Right lobe of liver (tissue), 6 donors: ENCODE measurements around the gene ITGA11. TPM values are rescaled to one million over a fixed set of nuclear protein-coding genes. Genes with fewer than 3 reads are reported as not detected.
A peak's percentile ranks its signal among the peaks of the same experiment; 100 is the strongest.

Experiments used
- ATAC-seq, 4 donors: fragments of 200-7000 bp; cut with Tn5 transposase; one replicate each; pipeline ENCODE4 v1.9.1; 2020; ENCODE audit warnings: mild to moderate bottlenecking in 4 of 4, moderate library complexity in 4 of 4
- DNase-seq, 3 donors: peaks; one replicate each; pipeline ENCODE4 v3.0.0-alpha.2; 2020
- H3K27ac ChIP-seq, 3 donors: fragments of 200-600 bp; one replicate each; pipeline ENCODE4 v1.8.0; 2022
- H3K27me3 ChIP-seq, 2 donors: fragments of 200-600 bp; one replicate each; pipeline ENCODE4 v1.8.0; 2022
- H3K36me3 ChIP-seq, 4 donors: fragments of 200-600 bp; sonication (generic) in 1 of 4; one replicate each; pipeline versions ENCODE4 v1.5.1 to v1.8.0; 2017 to 2022; ENCODE audit warnings: control low read depth in 1 of 4
- H3K4me1 ChIP-seq, 4 donors: fragments of 200-600 bp; sonication (generic) in 1 of 4; one replicate each; pipeline versions ENCODE4 v1.5.1 to v1.8.0; 2017 to 2022; ENCODE audit warnings: control low read depth in 1 of 4
- H3K4me3 ChIP-seq, 3 donors: fragments of 200-600 bp; one replicate each; pipeline ENCODE4 v1.8.0; 2022
- H3K9me3 ChIP-seq, 4 donors: fragments of 200-600 bp; sonication (generic) in 1 of 4; one replicate each; pipeline versions ENCODE4 v1.5.1 to v1.8.0; 2017 to 2022; ENCODE audit warnings: control low read depth in 1 of 4
- CTCF ChIP-seq, 4 donors: fragments of 200-600 bp in 3 of 4; fragments of 450-650 bp in 1 of 4; IDR thresholded peaks; one replicate each; pipeline versions ENCODE4 v1.5.1 to v1.8.0; 2016 to 2022; ENCODE audit warnings: antibody characterized with exemption in 4 of 4, mild to moderate bottlenecking in 2 of 4
- POLR2A ChIP-seq: fragments of 450-650 bp; IDR thresholded peaks from one replicate; pipeline ENCODE4 v1.6.1; 2017; ENCODE audit warnings: antibody characterized with exemption, mild to moderate bottlenecking
- WGBS: methylation state at CpG from one replicate; pipeline ENCODE4 v1.1.6; 2018; ENCODE audit warnings: low coverage, low lambda C conversion rate; ENCODE audit not compliant: insufficient coverage; ENCODE audit errors: missing lambda C conversion rate; 5-methylcytosine and 5-hydroxymethylcytosine counted together
- intact Hi-C, 2 donors: fragments of 100-400 bp; cut with DNase I; formaldehyde crosslinking; loops; one replicate each; pipeline versions ENCODE4 v1.11.2 to v1.14.1; 2022
- total RNA-seq, 6 experiments: library from RNA; depleted of rRNA in 2 of 6; stranded (reverse); fragments of >200 nt in 2 of 6; fragmentation: NEBNext Ultra II Directional in 3 of 6; extraction: Animal tissue kit (Norgen Biotek cat#: 25700) in 3 of 6; gene quantifications; one replicate each; pipeline versions ENCODE4 v1.1.0 to v1.2.4, GENCODE V29; 2016 to 2023
- donor health status: DM: no; HTN: yes; CAD: no.
- donor health status: DM: no; HTN: no; CAD: no.
- donor health status: DM: no; HTN: no; CAD: no.
- donor health status: DM: no; HTN: yes; CAD: no.
- donor health status: DM: no; HTN: yes; CAD: no.

Gene ITGA11
- total RNA-seq, 6 experiments from 2014 or later: 0.51 to 1.4 (median 0.73) TPM

- Histone ChIP-seq H3K9me3 (no peaks in the 10 kb centered on the region), H3K27me3 (peaks cover 0 to 16% of the 10 kb centered on the region in 2 donors), H3K36me3 (no peaks in the 10 kb centered on the region), H3K4me3 (no peak overlapping the region), H3K27ac (no peak overlapping the region), H3K4me1 (peaks cover 0 to 11% (median 0%) of the 10 kb centered on the region in 4 donors)
- TF ChIP-seq CTCF (IDR thresholded peaks at IDR 0.05): no peak
- TF ChIP-seq POLR2A: no peak
- intact Hi-C loops: no loop called here
- no peak for DNase-seq
- ATAC-seq: no peak
- 40% methylated on average over 11 of the region's 13 CpGs for WGBS
Observed at GRCh38 chr15:68432441-68433064, 590 bp upstream of the ITGA11 start.

GRCh38 chr15:68431037-68431791 is 749 bp downstream of the ITGA11 start:
- no peak for TF ChIP-seq POLR2A
- no peak for TF ChIP-seq CTCF (IDR thresholded peaks at IDR 0.05)
- intact Hi-C loops: no loop called here
- DNase-seq (no peak), ATAC-seq (peak in 1 of 4 donors; percentile 9)
- peak overlapping the region; percentile 18 to 26 (median 24) for H3K4me3 ChIP-seq
- H3K4me1 ChIP-seq: peaks cover 0 to 11% (median 0%) of the 10 kb centered on the region in 4 donors
- no peaks in the 10 kb centered on the region for H3K36me3 ChIP-seq
- WGBS: 4% methylated on average over 16 of the region's 69 CpGs
- no peaks in the 10 kb centered on the region for H3K9me3 ChIP-seq
- peaks cover 0 to 16% of the 10 kb centered on the region in 2 donors for H3K27me3 ChIP-seq
- no peak overlapping the region for H3K27ac ChIP-seq

GRCh38 chr15:68430471-68431036 is 1.4 kb downstream of the ITGA11 start:
- Histone ChIP-seq H3K9me3 (no peaks in the 10 kb centered on the region), H3K4me1 (peaks cover 0 to 11% (median 0%) of the 10 kb centered on the region in 4 donors), H3K27ac (no peak overlapping the region), H3K27me3 (peaks cover 0 to 16% of the 10 kb centered on the region in 2 donors), H3K36me3 (no peaks in the 10 kb centered on the region), H3K4me3 (no peak overlapping the region)
- no peak for TF ChIP-seq POLR2A
- no peak for TF ChIP-seq CTCF (IDR thresholded peaks at IDR 0.05)
- WGBS: no CpG with 5 or more reads among the region's 12 CpGs
- no peak for ATAC-seq
- no peak for DNase-seq
- intact Hi-C loops: no loop called here

DNA sequence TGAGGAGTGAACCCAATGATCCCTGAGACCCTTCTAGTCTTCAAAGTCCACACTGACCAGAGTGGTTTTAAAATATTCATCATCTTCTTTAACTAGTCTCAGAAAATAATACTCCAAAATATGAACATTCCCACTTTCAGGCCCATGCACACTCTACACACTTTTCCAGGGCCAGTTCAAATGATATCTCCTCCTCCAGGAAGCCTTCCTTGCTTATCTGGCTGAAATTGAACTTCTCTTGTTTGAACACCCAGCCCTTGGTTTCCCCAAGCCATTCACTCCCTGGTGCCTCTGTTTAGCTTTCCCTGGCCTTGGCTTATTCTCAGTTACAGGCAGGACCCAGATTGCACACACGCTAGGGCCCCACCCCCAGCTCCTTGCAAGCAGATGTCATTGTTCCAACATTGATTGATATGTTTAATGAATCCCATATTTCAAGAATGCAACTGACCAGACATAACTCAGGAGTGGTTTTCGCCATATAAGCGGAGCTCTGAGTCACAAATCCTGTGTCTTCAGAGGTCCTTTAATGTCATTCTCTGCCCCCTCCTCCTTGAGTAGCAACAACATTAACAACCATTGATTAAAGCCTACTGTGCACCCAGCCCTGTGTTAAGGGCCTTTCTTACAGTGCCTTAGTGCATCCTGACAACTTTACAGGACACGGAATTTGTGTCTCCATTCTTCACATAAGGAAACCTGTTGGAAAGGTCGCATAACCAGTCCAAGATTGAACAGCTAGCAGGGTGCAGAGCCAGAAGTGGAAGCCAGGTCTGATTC is 2.1 kb downstream of the ITGA11 start:
- Histone ChIP-seq H3K9me3 (no peaks in the 10 kb centered on the region), H3K4me1 (peaks cover 0 to 11% (median 0%) of the 10 kb centered on the region in 4 donors), H3K36me3 (no peaks in the 10 kb centered on the region), H3K27ac (no peak overlapping the region), H3K4me3 (no peak overlapping the region), H3K27me3 (peaks cover 0 to 16% of the 10 kb centered on the region in 2 donors)
- DNase-seq (no peak), ATAC-seq (no peak)
- intact Hi-C loops: loop anchor here in 1 of 2 donors (10.0 kb wide), 1 partner anchor 65 kb away; no protein-coding TSS in a partner anchor
- WGBS: 75% methylated on average over 3 of the region's 5 CpGs
- TF ChIP-seq POLR2A (no peak), CTCF (IDR thresholded peaks at IDR 0.05) (no peak)
